NK-92 (cell line): ENCODE data around the gene DNAH14.

ENCODE experiments used
- DNase-seq: peaks from one replicate; lab custom pipeline; 2025; ENCODE audit not compliant: unreplicated experiment; lab: John Stamatoyannopoulos, UW

The DNAH14 gene

GRCh38 chr1:225388372-225388771 is 458.9 kb downstream of the DNAH14 start:
- no peak for DNase-seq

- no peak for DNase-seq
These were observed 460.4 kb downstream of the DNAH14 start for GRCh38 chr1:225389843-225390242.

GRCh38 chr1:225396357-225396756 is 466.9 kb downstream of the DNAH14 start:
- no peak for DNase-seq

- DNase-seq = no peak
These were observed 471.5 kb downstream of the DNAH14 start for GRCh38 chr1:225400968-225401367.

GRCh38 chr1:225406976-225407725 is 477.7 kb downstream of the DNAH14 start:
- DNase-seq = no peak

DNA sequence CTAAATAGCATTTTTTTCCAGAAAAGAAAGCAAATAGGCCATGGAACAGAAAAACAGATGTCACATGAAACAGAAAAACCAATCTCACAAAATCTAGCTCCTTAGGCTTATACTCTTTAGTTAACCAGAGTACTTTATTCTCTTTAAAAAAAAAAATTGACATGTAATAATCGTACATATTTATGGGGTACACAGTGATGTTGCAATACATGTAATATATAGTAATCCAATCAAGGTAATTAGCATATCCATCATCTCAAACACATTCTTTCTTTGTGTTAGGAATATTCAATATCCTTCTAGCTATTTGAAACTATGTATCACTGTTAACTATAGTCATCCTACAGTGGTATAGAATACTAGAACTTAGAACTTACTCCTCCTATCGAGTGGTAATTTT is 478.3 kb downstream of the DNAH14 start:
- no peak for DNase-seq

- DNase-seq = no peak
These were observed 478.8 kb downstream of the DNAH14 start for GRCh38 chr1:225408249-225408648.

- no peak for DNase-seq
These were observed 479.6 kb downstream of the DNAH14 start for GRCh38 chr1:225409051-225409450.

DNA sequence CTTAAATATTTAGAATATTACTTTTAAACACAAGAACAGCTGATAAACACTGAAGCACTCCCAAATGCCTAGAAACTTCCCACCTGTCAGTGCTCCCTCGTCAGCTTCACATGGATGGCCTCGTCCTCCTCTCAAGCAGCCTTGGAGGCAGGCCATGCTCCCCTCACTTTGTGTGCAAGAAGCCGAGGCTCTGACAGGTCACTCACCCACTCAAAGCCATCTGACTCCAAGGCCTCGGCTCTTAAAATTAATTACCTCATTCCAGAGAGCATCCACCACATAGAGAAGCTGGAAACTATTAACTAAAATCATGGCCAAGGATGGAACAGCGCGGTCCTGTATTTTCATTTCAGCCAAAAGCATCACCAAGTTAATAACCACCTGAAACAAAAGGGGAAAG is 480.6 kb downstream of the DNAH14 start:
- no peak for DNase-seq

- no peak for DNase-seq
These were observed 482.8 kb downstream of the DNAH14 start for GRCh38 chr1:225412321-225412720.

GRCh38 chr1:225412803-225413351 is 483.4 kb downstream of the DNAH14 start:
- no peak for DNase-seq

DNA sequence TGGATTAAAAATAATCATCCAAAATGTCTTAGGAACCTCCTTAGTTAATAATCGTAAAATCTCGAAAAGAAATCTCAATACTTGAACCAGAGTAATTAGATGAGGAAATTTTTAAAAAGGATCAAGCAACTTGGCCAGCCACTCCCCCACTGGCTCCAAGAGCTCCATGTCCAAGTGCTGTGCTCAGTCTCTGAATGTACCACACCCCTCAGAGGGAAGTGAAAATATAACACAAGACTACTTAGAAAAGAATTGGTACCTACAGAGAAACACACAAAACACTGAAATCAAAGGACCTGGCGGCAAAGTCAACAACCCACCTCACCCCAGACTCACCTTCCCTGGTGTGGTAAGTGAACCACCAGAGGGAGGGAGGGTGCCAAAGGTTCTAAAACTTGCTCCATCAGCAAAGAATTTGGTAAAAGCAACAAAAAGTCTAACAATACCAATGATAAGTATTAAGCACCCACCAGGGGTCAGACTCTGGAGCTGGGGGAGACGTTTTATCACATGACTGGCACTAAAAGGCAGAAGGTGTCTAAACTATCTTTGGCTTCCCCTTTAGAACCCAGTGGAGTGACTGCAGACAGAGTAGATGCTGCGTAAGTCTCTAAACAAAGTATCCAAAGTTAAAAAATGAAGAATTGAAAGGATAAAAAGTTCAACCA is 484.4 kb downstream of the DNAH14 start:
- no peak for DNase-seq

GRCh38 chr1:225415307-225415706 is 485.8 kb downstream of the DNAH14 start:
- no peak for DNase-seq

- DNase-seq = no peak
These were observed 486.7 kb downstream of the DNAH14 start for GRCh38 chr1:225415967-225416745.

- no peak for DNase-seq
These were observed 488.6 kb downstream of the DNAH14 start for GRCh38 chr1:225418059-225418458.

DNA sequence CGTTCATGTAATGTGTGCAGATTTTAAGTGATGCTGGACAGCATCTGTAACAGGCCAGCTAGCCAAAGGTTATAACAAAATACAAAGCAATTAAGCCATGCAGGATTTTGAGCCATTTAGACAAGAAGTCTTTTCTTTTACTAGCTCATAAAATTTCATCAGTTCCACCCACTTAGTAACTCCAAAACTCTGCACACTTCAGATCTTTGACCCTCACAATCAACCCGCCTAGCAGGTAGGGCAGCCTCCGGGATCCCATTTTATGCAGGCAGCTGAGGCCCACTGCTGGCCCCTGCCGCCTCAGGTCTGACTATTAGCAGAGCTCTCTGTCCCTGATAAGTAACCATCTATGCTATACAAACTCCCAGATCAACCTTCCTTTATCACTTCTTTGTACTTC is 489.1 kb downstream of the DNAH14 start:
- no peak for DNase-seq

- DNase-seq = no peak
These were observed 492.6 kb downstream of the DNAH14 start for GRCh38 chr1:225422031-225422605.

DNA sequence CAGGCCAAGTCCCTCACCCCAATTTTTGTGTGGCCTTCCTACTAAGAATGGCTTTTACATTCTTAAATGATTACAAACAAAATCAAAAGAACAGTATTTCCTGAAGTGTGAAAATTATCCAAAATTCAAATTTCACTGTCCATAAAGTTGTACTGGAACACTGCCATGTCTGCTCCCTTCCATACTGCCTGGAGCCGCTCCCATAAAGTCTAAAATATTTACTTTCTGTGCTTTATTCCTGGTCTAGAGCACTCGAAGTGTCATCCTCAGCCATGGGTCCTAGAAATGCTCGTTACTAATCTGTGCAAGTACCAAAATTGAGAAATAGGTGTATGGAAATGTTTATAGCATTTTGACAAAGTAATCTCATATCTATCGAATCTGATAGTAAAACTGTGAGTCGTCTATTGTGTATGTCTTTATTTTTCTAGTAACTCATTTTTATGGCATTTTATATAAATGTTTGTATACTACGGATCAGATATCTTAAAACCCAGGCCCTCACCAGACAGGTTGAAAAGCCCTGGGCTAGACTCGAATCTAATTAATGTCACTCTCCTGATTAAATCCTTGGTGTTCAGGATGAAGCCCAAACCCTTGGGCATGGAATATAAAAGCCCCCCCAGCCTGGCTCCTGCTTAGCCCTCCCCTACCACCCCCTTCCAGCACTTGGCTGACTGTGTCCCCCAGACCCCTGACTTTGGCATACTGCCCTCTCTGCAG is 493.5 kb downstream of the DNAH14 start:
- no peak for DNase-seq

- no peak for DNase-seq
These were observed 494.0 kb downstream of the DNAH14 start for GRCh38 chr1:225423518-225423855.

DNA sequence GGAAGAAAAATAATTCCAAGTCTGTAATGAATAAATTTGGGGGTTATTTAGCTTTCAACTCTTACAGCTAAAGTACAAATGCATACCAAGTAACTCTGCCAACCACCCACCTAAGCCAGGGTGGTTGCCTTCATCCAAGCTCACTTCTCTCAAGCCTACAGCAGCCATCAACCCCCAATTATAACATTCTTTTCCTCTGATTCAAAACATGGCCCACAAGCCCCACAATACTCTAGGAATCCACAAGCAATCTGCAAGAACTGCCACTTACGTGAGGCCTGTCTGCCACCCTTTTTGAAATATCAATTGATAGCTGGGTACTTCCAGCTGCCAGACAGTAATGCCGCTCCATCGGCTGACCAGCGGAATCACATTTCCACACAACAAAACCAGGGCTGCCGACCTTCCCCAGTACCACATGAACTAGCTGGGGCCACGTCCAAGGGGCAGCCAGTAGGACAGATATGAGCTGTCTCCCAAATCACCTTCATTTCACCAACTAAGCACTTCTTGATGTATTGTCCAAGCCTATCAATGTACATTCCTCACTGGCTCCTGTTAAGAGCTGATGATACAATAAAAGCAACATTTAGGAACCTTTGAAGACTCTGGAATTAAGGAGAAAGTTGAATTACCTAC is 495.2 kb downstream of the DNAH14 start:
- DNase-seq = no peak
